Ovary (tissue), 9 donors: ENCODE results near the gene COX19. TPM values are rescaled to one million over a fixed set of nuclear protein-coding genes. Genes with fewer than 3 reads are reported as not detected.

ENCODE experiments used
- DNase-seq, 5 donors: peaks; one replicate each; pipeline ENCODE4 v3.0.0-alpha.2; 2019 to 2020
- H3K27ac ChIP-seq, 2 donors: fragments of 200-600 bp; one replicate each; pipeline versions ENCODE4 v1.5.1 to v1.8.0; 2019 to 2022
- H3K27me3 ChIP-seq: fragments of 200-600 bp; one replicate; pipeline ENCODE4 v1.8.0; 2022
- H3K36me3 ChIP-seq: fragments of 200-600 bp; sonication (generic); one replicate; pipeline ENCODE4 v1.5.1; 2019
- H3K4me1 ChIP-seq: one replicate; pipeline ENCODE4 v1.8.1; 2013; ENCODE audit warnings: mild to moderate bottlenecking, moderate library complexity; ENCODE audit not compliant: insufficient read depth
- H3K4me3 ChIP-seq: fragments of 200-600 bp; sonication (generic); one replicate; pipeline ENCODE4 v1.5.1; 2017
- H3K9me3 ChIP-seq, 2 donors: fragments of 200-600 bp in 1 of 2; sonication (generic) in 1 of 2; one replicate each; pipeline versions ENCODE4 v1.5.1 to v1.8.1; 2013 to 2019; ENCODE audit warnings: mild to moderate bottlenecking in 1 of 2, moderate library complexity in 1 of 2
- CTCF ChIP-seq, 3 donors: fragments of 450-650 bp in 2 of 3; fragments of 200-600 bp in 1 of 3; IDR thresholded peaks; one replicate each; pipeline versions ENCODE4 v1.5.1 to v1.8.0; 2016 to 2022; ENCODE audit warnings: antibody characterized with exemption in 3 of 3, mild to moderate bottlenecking in 1 of 3
- EP300 ChIP-seq: sonication (generic); formaldehyde crosslinking; IDR thresholded peaks from one replicate; pipeline ENCODE4 v1.6.1; 2017; ENCODE audit warnings: antibody characterized with exemption
- POLR2A ChIP-seq: fragments of 450-650 bp; IDR thresholded peaks from one replicate; pipeline ENCODE4 v1.6.1; 2017; ENCODE audit warnings: antibody characterized with exemption, mild to moderate bottlenecking, moderate library complexity
- WGBS, 3 donors: extraction: QIAGEN DNeasy Blood & Tissue Kit in 1 of 3; methylation state at CpG; one replicate each; pipeline versions ENCODE4 v1.1.5 to v1.1.7; 2013 to 2017; 5-methylcytosine and 5-hydroxymethylcytosine counted together
- intact Hi-C, 4 donors: fragments of 100-400 bp; cut with DNase I; formaldehyde crosslinking; loops; one replicate each; pipeline versions ENCODE4 v1.11.0 to v1.15.1; 2022 to 2023
- polyA plus RNA-seq, 2 donors: library from polyadenylated mRNA; stranded (reverse); fragments of 200-250 nt in 1 of 2; fragments of 350-450 nt in 1 of 2; fragmentation: Illumina TruSeq in 1 of 2; extraction: RNeasy Lipid Tissue Mini Kit (QIAGEN cat#74804) in 1 of 2; gene quantifications; one replicate each; pipeline ENCODE4 v1.2.3, GENCODE V29; 2013 to 2014
- total RNA-seq, 7 donors: library from RNA; depleted of rRNA in 2 of 7; stranded (reverse); fragments of >200 nt in 2 of 7; fragmentation: NEBNext Ultra II Directional in 3 of 7; extraction: Animal tissue kit (Norgen Biotek cat#: 25700) in 3 of 7; gene quantifications; one replicate each; pipeline versions ENCODE4 v1.1.0 to v1.2.4, GENCODE V29; 2016 to 2023
- donor health status: DM: no; HTN: no; CAD: no; lungs with moderate emphysema.
- donor health status: DM: no; HTN: no; CAD: no.
- donor health status: Bipolar disorder and iron deficiency.
- donor health status: DM: yes; HTN: yes; CAD: no.
- donor health status: DM: no; HTN: no; CAD: no.
- donor health status: DM: yes; HTN: yes; CAD: no.

Gene COX19
- total and polyA plus RNA-seq, 9 donors: 6.7 to 15.2 (median 10.3) TPM

DNA sequence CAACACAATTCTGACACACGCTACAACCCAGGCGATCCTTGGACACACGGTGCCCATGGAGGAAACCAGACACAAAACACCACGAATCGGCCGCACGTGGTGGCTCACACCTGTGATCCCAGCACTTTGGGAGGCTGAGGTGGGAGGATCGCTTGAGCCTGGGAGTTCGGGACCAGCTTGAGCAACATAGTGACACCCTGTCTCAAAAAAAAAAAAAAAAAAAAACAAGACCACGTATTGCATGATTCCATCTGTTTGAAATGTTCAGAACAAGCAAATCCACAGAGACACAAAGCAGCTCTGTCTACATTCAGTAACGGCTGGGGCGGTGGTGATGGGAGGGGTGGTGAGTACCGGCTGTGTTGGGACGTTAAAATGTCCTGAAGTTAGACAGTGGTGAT is 46.0 kb downstream of the COX19 start:
- TF ChIP-seq EP300 (no peak), POLR2A (no peak), CTCF (IDR thresholded peaks at IDR 0.05) (no peak)
- intact Hi-C loops: no loop called here
- H3K9me3 ChIP-seq: no peaks in the 10 kb centered on the region
- H3K27me3 ChIP-seq: no peaks in the 10 kb centered on the region
- peaks cover 2% of the 10 kb centered on the region for H3K4me1 ChIP-seq
- DNase-seq: peak in 3 of 5 donors; percentile 6 to 27 (median 6)
- H3K4me3 ChIP-seq: no peak overlapping the region
- whole genome bisulfite sequencing, 3 donors: 82 to 89% (median 87%) methylated on average over 14 of the region's 14 CpGs
- H3K27ac ChIP-seq: no peak overlapping the region
- H3K36me3 ChIP-seq: no peaks in the 10 kb centered on the region

GRCh38 chr7:927031-927671 is 48.2 kb downstream of the COX19 start:
- no peak overlapping the region for H3K4me3 ChIP-seq
- WGBS, 3 donors: 79 to 84% (median 80%) methylated on average over 19 to 21 of the region's 21 CpGs
- H3K4me1 ChIP-seq: peaks cover 2% of the 10 kb centered on the region
- H3K36me3 ChIP-seq: no peaks in the 10 kb centered on the region
- TF ChIP-seq EP300: no peak
- no peak for TF ChIP-seq POLR2A
- no peak for TF ChIP-seq CTCF (IDR thresholded peaks at IDR 0.05)
- no peak overlapping the region for H3K27ac ChIP-seq
- intact Hi-C loops: no loop called here
- H3K27me3 ChIP-seq: no peaks in the 10 kb centered on the region
- peak in 3 of 5 donors; percentile 12 to 28 (median 12) for DNase-seq
- no peaks in the 10 kb centered on the region for H3K9me3 ChIP-seq

- no peaks in the 10 kb centered on the region for H3K36me3 ChIP-seq
- H3K27ac ChIP-seq: no peak overlapping the region
- whole genome bisulfite sequencing, 3 donors: 77 to 86% (median 79%) methylated on average over 35 to 47 of the region's 47 CpGs
- intact Hi-C loops: no loop called here
- H3K4me3 ChIP-seq: no peak overlapping the region
- DNase-seq: peak in 3 of 5 donors; percentile 10 to 26 (median 11)
- no peaks in the 10 kb centered on the region for H3K27me3 ChIP-seq
- peaks cover 2% of the 10 kb centered on the region for H3K4me1 ChIP-seq
- TF ChIP-seq EP300: no peak
- no peaks in the 10 kb centered on the region for H3K9me3 ChIP-seq
Observed at GRCh38 chr7:926061-927030, 49.0 kb downstream of the COX19 start.

GRCh38 chr7:925601-926000 is 49.7 kb downstream of the COX19 start:
- no peaks in the 10 kb centered on the region for H3K27me3 ChIP-seq
- WGBS, 3 donors: 76 to 80% (median 79%) methylated on average over 13 to 18 of the region's 18 CpGs
- peak in 4 of 5 donors; percentile 10 to 39 (median 16) for DNase-seq
- intact Hi-C loops: no loop called here
- no peak overlapping the region for H3K4me3 ChIP-seq
- H3K36me3 ChIP-seq: no peaks in the 10 kb centered on the region
- no peaks in the 10 kb centered on the region for H3K9me3 ChIP-seq
- no peak overlapping the region for H3K27ac ChIP-seq
- TF ChIP-seq POLR2A: no peak
- TF ChIP-seq CTCF (IDR thresholded peaks at IDR 0.05): no peak
- TF ChIP-seq EP300: no peak
- peaks cover 2% of the 10 kb centered on the region for H3K4me1 ChIP-seq
